ENCODE measurements around the gene ARID1B. TPM values are rescaled to one million over a fixed set of nuclear protein-coding genes. Genes with fewer than 3 reads are reported as not detected.

ARID1B gene
- total RNA-seq, 1 experiment from 2014 or later: 58.8 TPM

DNA sequence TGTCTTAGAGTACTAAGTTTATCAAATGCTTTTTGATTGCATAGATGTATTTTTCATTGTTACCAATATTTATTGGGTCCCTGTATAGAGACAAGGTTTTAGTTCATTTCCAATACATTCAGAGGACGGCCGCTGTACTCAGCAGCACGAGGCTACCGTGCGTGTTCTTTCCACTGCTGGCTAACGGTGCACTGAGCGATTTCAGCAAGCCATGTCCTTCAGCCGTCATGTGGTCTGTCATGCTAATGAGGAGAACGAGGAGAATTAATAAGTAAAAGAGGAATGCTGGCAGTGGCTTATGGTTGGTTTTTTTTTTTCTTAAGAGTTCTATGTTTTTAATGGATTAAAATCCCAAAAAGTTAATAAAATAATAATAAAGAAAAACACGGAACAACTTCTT is 253.6 kb downstream of the ARID1B start:
- ChIA-PET CTCF (no interaction called here), POLR2A (no interaction called here)
- no peak overlapping the region for H3K4me3 ChIP-seq (ENCODE audit: low read depth, low read length)
- no peaks in the 10 kb centered on the region; the same call in 1 of the 2 replicates for H3K36me3 ChIP-seq (ENCODE audit: control insufficient read depth, insufficient read depth, low read length)
- Mint-ChIP-seq H3K4me1 (ENCODE audit: low read depth, unreplicated experiment) (no peaks in the 10 kb centered on the region), H3K4me3 (ENCODE audit: unreplicated experiment) (no peak overlapping the region), H3K9me3 (ENCODE audit: unreplicated experiment) (no peaks in the 10 kb centered on the region), H3K27ac (ENCODE audit: unreplicated experiment) (no peak overlapping the region), H3K36me3 (ENCODE audit: insufficient read depth, unreplicated experiment) (no peaks in the 10 kb centered on the region), H3K27me3 (ENCODE audit: insufficient read depth, unreplicated experiment) (no peaks in the 10 kb centered on the region)
- H3K27me3 ChIP-seq (replicated peaks; ENCODE audit: control insufficient read depth, insufficient read depth, low read length): no peaks in the 10 kb centered on the region
- H3K9me3 ChIP-seq: no peaks in the 10 kb centered on the region
- H3K4me1 ChIP-seq: peaks cover 2% of the 10 kb centered on the region
- no peak for TF ChIP-seq CTCF (IDR thresholded peaks at IDR 0.05; ENCODE audit: insufficient read depth in 1 of 2, low read depth in 1 of 2, low read length in 1 of 2, severe bottlenecking in 1 of 2, unreplicated experiment in 1 of 2)
- no TSS peak for BruUV-seq (replicated peaks)
- no peak for DNase-seq
- intact Hi-C loops (cut with micrococcal nuclease; ENCODE audit: unreplicated experiment): loop anchor here (5.0 kb wide), 1 partner anchor 242 kb away; no protein-coding TSS in a partner anchor

DNA sequence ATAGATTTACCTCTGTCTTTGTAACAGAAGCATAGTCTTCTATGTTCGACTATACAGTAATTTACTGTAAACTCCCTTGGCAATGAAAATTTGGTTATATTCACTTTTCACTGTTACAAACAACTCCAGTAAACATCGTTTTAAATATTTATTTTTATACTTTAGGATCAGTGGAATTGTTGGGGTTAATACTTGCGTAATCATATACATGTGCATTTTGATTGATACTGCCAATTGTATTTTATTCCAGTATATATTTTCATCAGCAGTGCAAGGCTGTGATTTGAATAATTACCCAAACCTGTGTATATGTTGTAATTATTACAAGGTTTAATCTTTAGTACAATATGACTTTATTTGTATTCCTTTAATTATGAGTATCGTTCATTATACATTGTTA is 255.7 kb downstream of the ARID1B start:
- ChIA-PET CTCF (no interaction called here), POLR2A (no interaction called here)
- no peak for DNase-seq
- no peak overlapping the region for H3K27ac Mint-ChIP-seq (ENCODE audit: unreplicated experiment)
- H3K9me3 Mint-ChIP-seq (ENCODE audit: unreplicated experiment): no peaks in the 10 kb centered on the region
- TF ChIP-seq CTCF (IDR thresholded peaks at IDR 0.05; ENCODE audit: insufficient read depth in 1 of 2, low read depth in 1 of 2, low read length in 1 of 2, severe bottlenecking in 1 of 2, unreplicated experiment in 1 of 2): no peak
- intact Hi-C loops (cut with micrococcal nuclease; ENCODE audit: unreplicated experiment): loop anchor here (5.0 kb wide), 1 partner anchor 239 kb away; no protein-coding TSS in a partner anchor
- Histone ChIP-seq H3K36me3 (ENCODE audit: control insufficient read depth, insufficient read depth, low read length) (no peaks in the 10 kb centered on the region; the same call in 1 of the 2 replicates), H3K9me3 (no peaks in the 10 kb centered on the region), H3K4me1 (peaks cover 11% of the 10 kb centered on the region), H3K4me3 (ENCODE audit: low read depth, low read length) (no peak overlapping the region), H3K27me3 (replicated peaks; ENCODE audit: control insufficient read depth, insufficient read depth, low read length) (no peaks in the 10 kb centered on the region)
- no peaks in the 10 kb centered on the region for H3K27me3 Mint-ChIP-seq (ENCODE audit: insufficient read depth, unreplicated experiment)
- BruUV-seq (replicated peaks): no TSS peak
- H3K36me3 Mint-ChIP-seq (ENCODE audit: insufficient read depth, unreplicated experiment): no peaks in the 10 kb centered on the region
- H3K4me1 Mint-ChIP-seq (ENCODE audit: low read depth, unreplicated experiment): no peaks in the 10 kb centered on the region
- H3K4me3 Mint-ChIP-seq (ENCODE audit: unreplicated experiment): no peak overlapping the region

- BruUV-seq (replicated peaks): no TSS peak
- Histone ChIP-seq H3K4me1 (peaks cover 11% of the 10 kb centered on the region), H3K36me3 (ENCODE audit: control insufficient read depth, insufficient read depth, low read length) (no peaks in the 10 kb centered on the region; the same call in 1 of the 2 replicates), H3K27me3 (replicated peaks; ENCODE audit: control insufficient read depth, insufficient read depth, low read length) (no peaks in the 10 kb centered on the region), H3K9me3 (no peaks in the 10 kb centered on the region), H3K4me3 (ENCODE audit: low read depth, low read length) (no peak overlapping the region)
- Mint-ChIP-seq H3K27ac (ENCODE audit: unreplicated experiment) (no peak overlapping the region), H3K27me3 (ENCODE audit: insufficient read depth, unreplicated experiment) (no peaks in the 10 kb centered on the region), H3K9me3 (ENCODE audit: unreplicated experiment) (no peaks in the 10 kb centered on the region), H3K36me3 (ENCODE audit: insufficient read depth, unreplicated experiment) (no peaks in the 10 kb centered on the region), H3K4me1 (ENCODE audit: low read depth, unreplicated experiment) (no peaks in the 10 kb centered on the region), H3K4me3 (ENCODE audit: unreplicated experiment) (no peak overlapping the region)
- CTCF ChIA-PET: interaction anchor here (0.6 kb wide), 1 partner anchor 97 kb away, joined by 3 read pairs; no protein-coding TSS in a partner anchor
- POLR2A ChIA-PET: no interaction called here
- no peak for DNase-seq
- no peak for TF ChIP-seq CTCF (IDR thresholded peaks at IDR 0.05; ENCODE audit: insufficient read depth in 1 of 2, low read depth in 1 of 2, low read length in 1 of 2, severe bottlenecking in 1 of 2, unreplicated experiment in 1 of 2)
- intact Hi-C loops (cut with micrococcal nuclease; ENCODE audit: unreplicated experiment): loop anchor here (1.0 to 5.0 kb wide), 2 partner anchors 151 to 239 kb away; no protein-coding TSS in a partner anchor
Observed at GRCh38 chr6:157033428-157034140, 256.4 kb downstream of the ARID1B start.

All from Caco-2 (cell line).